Measurements from ENCODE around the gene UROC1. TPM values are rescaled to one million over a fixed set of nuclear protein-coding genes. Genes with fewer than 3 reads are reported as not detected.

UROC1 gene
- total RNA-seq, 3 donors from 2014 or later, result not detected

DNA sequence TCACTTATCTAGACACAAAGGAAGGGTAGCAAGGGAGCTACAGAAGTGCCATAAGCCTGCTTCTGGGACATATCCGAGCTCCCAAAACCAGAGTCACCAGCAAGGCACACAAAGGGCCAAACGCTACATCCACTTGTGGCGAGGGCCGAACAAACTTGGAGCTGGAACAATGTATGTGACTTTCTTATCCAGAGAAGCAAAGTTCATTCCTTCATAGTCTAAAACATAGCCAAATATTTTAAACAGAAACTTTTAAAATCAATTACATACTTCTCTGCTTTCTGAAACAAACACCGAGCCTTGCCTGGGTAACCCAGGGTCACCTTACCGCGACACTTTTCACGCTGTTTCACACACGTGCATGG is 57.8 kb downstream of the UROC1 start:
- TF ChIP-seq, protein P1, sequence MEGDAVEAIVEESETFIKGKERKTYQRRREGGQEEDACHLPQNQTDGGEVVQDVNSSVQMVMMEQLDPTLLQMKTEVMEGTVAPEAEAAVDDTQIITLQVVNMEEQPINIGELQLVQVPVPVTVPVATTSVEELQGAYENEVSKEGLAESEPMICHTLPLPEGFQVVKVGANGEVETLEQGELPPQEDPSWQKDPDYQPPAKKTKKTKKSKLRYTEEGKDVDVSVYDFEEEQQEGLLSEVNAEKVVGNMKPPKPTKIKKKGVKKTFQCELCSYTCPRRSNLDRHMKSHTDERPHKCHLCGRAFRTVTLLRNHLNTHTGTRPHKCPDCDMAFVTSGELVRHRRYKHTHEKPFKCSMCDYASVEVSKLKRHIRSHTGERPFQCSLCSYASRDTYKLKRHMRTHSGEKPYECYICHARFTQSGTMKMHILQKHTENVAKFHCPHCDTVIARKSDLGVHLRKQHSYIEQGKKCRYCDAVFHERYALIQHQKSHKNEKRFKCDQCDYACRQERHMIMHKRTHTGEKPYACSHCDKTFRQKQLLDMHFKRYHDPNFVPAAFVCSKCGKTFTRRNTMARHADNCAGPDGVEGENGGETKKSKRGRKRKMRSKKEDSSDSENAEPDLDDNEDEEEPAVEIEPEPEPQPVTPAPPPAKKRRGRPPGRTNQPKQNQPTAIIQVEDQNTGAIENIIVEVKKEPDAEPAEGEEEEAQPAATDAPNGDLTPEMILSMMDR (IDR thresholded peaks at IDR 0.05), result no peak
- no peak overlapping the region for H3K4me3 ChIP-seq
- ATAC-seq (no peak), DNase-seq (no peak)
- peaks cover 3% of the 10 kb centered on the region for H3K36me3 ChIP-seq (ENCODE audit: low read depth)
- H3K4me1 ChIP-seq (ENCODE audit: low read depth), result no peaks in the 10 kb centered on the region
- H3K9me3 ChIP-seq, result no peaks in the 10 kb centered on the region
- intact Hi-C loops (cut with DNase I, micrococcal nuclease), result no loop called here

DNA sequence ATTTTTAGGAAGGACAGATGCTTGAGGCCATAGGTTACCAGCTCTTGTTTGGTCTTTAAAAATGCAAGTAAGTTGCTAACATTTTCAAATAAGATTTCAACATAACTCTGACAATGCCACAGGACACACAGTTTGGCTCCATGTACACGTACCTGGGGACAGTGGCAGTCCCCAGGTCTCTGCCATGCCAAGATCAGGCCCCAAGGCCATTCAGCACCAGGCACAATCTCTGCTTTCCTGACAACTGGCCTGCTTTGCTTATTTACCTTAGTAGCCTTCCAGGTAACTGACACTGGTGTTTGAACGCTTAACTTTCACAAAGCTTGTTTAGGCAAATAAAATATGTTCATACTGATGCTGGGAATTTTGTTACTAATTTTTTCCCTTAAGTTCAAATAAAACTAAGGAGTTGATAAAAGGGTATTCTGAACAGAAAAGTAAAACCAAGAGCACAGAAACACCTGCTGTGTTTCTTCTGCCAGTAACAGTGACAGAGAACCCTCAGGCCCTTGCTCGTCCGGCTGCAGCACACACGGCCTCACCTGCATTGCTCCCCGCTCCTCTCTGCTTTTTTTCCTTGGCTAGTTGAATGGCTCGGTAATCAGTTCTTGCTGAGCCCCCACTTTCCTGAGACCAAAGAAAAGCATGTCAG is 58.3 kb downstream of the UROC1 start:
- H3K4me3 ChIP-seq, result no peak overlapping the region
- peaks cover 3% of the 10 kb centered on the region for H3K36me3 ChIP-seq (ENCODE audit: low read depth)
- TF ChIP-seq, protein P1 (IDR thresholded peaks at IDR 0.05), result no peak
- H3K9me3 ChIP-seq, result no peaks in the 10 kb centered on the region
- no peak for ATAC-seq
- intact Hi-C loops (cut with DNase I, micrococcal nuclease), result no loop called here
- no peak for DNase-seq
- H3K4me1 ChIP-seq (ENCODE audit: low read depth), result no peaks in the 10 kb centered on the region

DNA sequence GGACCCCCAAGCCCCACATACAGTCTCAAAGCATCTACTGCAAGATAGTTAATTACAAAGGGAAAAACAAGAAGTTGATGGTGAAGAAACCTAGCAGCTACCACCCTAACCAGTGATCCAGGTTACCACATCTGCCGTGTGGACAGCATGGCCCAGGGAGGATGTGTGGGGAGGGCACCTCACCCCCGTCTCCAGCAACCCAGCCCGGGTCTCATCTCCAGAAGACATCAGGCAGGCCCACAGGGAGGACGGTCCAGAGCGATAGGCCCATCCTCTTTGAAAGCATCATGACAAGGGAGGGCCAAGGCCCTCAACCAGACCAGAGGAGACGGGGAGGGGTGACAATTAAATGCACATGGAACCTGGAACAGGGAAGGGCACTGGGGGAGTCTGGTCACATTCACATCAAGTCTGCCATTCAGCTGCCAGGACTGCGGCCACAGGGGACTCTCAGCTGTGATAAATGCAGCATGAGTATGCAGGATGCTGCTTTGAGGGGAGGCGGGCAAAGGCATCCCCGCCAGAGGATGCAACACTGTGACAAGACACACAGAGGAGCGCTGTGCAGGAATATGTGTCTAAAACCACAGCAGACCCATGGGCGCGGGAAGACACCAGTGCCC is 60.7 kb downstream of the UROC1 start:
- TF ChIP-seq, protein P1 (IDR thresholded peaks at IDR 0.05), result no peak
- H3K4me1 ChIP-seq (ENCODE audit: low read depth), result no peaks in the 10 kb centered on the region
- intact Hi-C loops (cut with DNase I, micrococcal nuclease), result no loop called here
- no peak overlapping the region for H3K4me3 ChIP-seq
- H3K9me3 ChIP-seq, result no peaks in the 10 kb centered on the region
- ATAC-seq, result no peak
- DNase-seq, result no peak
- peaks cover 3% of the 10 kb centered on the region for H3K36me3 ChIP-seq (ENCODE audit: low read depth)

DNA sequence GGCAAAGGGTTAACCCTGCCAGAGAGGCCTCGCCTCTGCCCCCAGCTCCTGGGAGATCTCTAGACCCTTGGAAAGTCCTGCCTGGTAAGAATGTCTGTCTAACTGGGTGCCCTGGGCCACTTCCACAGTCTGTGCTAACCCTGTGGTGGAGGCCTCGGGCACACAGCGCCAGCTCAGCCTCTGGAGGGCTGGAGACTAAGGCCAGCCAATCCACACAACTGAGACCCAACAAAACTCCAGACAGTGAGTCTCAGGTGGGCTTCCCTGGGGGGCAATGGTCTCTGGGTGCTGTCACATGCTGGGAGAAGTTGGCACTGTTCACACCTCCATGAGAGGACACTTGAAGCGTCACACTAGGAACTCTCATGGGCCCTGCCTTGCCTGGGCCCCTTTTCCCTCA is 61.4 kb downstream of the UROC1 start:
- no peak for DNase-seq
- intact Hi-C loops (cut with DNase I, micrococcal nuclease), result no loop called here
- Histone ChIP-seq H3K36me3 (ENCODE audit: low read depth) (peaks cover 2% of the 10 kb centered on the region), H3K9me3 (no peaks in the 10 kb centered on the region), H3K4me3 (no peak overlapping the region), H3K4me1 (ENCODE audit: low read depth) (no peaks in the 10 kb centered on the region)
- ATAC-seq, result no peak
- TF ChIP-seq, protein P1 (IDR thresholded peaks at IDR 0.05), result no peak

DNA sequence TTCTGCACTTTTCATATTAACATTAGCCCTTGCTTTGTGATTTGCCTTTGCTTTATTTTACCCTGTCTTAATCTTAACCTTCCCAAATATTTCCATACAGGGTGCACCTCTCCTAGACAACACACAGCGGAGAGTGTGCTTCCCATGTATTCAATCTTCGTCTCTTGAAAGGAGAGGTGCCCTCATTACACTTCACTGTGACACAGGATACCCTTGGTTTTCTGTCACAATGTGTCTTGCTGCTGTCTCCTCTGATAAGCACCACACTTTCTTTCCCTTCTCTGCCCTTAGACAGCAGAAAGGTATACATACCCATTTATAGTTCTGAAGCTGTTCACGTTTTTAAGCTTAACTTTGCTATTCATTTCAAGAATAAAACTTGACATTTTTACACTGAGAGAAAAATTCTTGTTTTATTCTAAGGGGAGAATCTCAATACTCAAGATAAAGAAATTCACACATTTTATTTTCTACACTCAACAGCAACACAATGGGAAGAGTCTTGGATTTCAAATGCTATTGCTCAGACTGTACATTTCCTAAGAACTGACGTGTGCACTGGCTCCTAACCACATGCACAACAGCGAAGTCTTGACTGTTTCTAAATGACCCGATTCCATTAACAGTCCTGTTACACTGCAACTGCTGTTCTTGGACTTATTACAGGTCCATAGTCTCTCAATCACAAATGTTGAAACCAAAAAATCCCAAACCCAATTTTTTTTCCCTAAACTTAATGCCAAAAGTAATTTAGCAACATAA is 63.0 kb downstream of the UROC1 start:
- H3K4me3 ChIP-seq, result no peak overlapping the region
- TF ChIP-seq, protein P1 (IDR thresholded peaks at IDR 0.05), result no peak
- no peaks in the 10 kb centered on the region for H3K4me1 ChIP-seq (ENCODE audit: low read depth)
- H3K36me3 ChIP-seq (ENCODE audit: low read depth), result no peaks in the 10 kb centered on the region
- DNase-seq (no peak), ATAC-seq (no peak)
- H3K9me3 ChIP-seq, result no peaks in the 10 kb centered on the region
- intact Hi-C loops (cut with DNase I, micrococcal nuclease), result no loop called here

Data from mucosa of descending colon (tissue), 3 donors.